Peyer's patch (tissue), 4 donors: ENCODE measurements around the gene NDOR1. TPM values are rescaled to one million over a fixed set of nuclear protein-coding genes. Genes with fewer than 3 reads are reported as not detected.

ENCODE experiments used
- DNase-seq, 3 donors: peaks; one replicate each; pipeline ENCODE4 v3.0.0-alpha.2; 2017 to 2019
- H3K27ac ChIP-seq, 4 donors: fragments of 200-600 bp; sonication (generic); one replicate each; pipeline ENCODE4 v1.5.1; 2016 to 2019
- H3K27me3 ChIP-seq, 2 donors: fragments of 200-600 bp; sonication (generic); one replicate each; pipeline ENCODE4 v1.5.1; 2019
- H3K36me3 ChIP-seq, 3 donors: fragments of 200-600 bp; sonication (generic); one replicate each; pipeline ENCODE4 v1.5.1; 2016 to 2019
- H3K4me1 ChIP-seq, 4 donors: fragments of 200-600 bp; sonication (generic); one replicate each; pipeline ENCODE4 v1.5.1; 2016 to 2019
- H3K4me3 ChIP-seq, 4 donors: fragments of 200-600 bp; sonication (generic); 1 replicate in 3 of 4; 2 replicates in 1 of 4; pipeline ENCODE4 v1.5.1; 2016 to 2019; ENCODE audit warnings: mild to moderate bottlenecking in 1 of 4
- H3K9me3 ChIP-seq, 4 donors: fragments of 200-600 bp; sonication (generic); one replicate each; pipeline ENCODE4 v1.5.1; 2016 to 2019; ENCODE audit warnings: mild to moderate bottlenecking in 1 of 4
- CTCF ChIP-seq, 6 experiments: fragments of 450-650 bp in 4 of 6; fragments of 200-600 bp in 2 of 6; sonication (generic) in 1 of 6; IDR thresholded peaks; one replicate each; pipeline ENCODE4 v1.5.1; 2017 to 2019; ENCODE audit warnings: antibody characterized with exemption in 6 of 6, mild to moderate bottlenecking in 3 of 6, moderate library complexity in 1 of 6
- POLR2A ChIP-seq, 2 donors: fragments of 450-650 bp; IDR thresholded peaks; one replicate each; pipeline ENCODE4 v1.5.1; 2017; ENCODE audit warnings: antibody characterized with exemption in 2 of 2, mild to moderate bottlenecking in 2 of 2, moderate library complexity in 2 of 2
- total RNA-seq, 4 donors: library from RNA; depleted of rRNA; stranded (reverse); fragments of >200 nt; gene quantifications; one replicate each; pipeline ENCODE4 v1.1.0, GENCODE V29; 2016

The NDOR1 gene
- total RNA-seq, 4 donors from 2014 or later = 16.3 to 39.2 (median 25.1) TPM

GRCh38 chr9:137247916-137248175 lies 42.3 kb downstream of the NDOR1 start:
- Histone ChIP-seq H3K27me3 (no peaks in the 10 kb centered on the region), H3K4me1 (peaks cover 0 to 13% (median 0%) of the 10 kb centered on the region in 4 donors), H3K27ac (no peak overlapping the region), H3K36me3 (peaks cover 0 to 9% (median 0%) of the 10 kb centered on the region in 3 donors), H3K4me3 (no peak overlapping the region), H3K9me3 (no peaks in the 10 kb centered on the region)
- no peak for DNase-seq
- TF ChIP-seq CTCF (IDR thresholded peaks at IDR 0.05) (no peak), POLR2A (IDR thresholded peaks at IDR 0.05) (no peak)

DNA sequence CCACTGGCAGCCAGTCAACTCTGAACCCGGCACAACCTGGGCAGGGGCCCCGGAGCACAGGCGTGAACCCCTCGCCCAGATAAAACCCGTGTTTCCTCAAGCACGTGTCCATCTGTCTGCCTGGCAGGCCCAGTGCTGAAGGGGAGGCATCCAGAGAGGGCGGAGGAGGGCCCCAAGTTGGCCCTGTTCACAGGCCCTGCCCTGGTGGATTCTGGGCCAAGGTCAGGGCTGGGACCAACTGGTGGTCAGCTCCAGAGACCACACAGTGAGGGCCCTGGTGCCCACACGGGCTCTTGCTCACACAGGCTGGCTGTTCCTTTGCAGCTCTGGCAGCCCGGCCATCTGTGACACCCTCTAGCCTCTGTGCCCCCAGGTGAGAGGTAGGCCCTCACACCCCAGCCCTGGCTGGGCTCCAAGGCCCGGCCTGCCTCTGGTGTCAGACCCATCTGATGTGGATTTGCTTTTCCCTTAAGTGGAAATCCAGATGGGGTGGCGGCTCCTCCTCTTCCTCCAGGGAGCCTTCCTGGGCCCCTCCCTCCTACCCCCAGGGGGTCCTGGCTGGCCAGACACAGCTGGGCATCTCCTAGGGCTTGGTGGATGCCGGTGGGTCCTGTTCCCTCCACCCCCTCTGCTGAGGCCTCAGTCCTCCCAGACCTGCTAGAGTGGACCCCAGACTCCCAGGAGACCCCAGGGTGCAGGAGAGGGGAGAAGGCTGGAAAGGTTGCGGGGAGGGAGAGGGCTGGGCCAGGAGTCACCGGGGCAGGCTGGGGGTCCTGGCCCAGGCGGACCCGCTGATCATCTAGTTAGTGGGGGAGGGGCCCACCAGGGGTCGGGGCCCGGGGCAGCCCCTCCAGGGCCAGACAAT lies 45.1 kb downstream of the NDOR1 start:
- TF ChIP-seq CTCF (IDR thresholded peaks at IDR 0.05) (no peak), POLR2A (IDR thresholded peaks at IDR 0.05) (no peak)
- Histone ChIP-seq H3K36me3 (no peaks in the 10 kb centered on the region), H3K9me3 (no peaks in the 10 kb centered on the region), H3K27ac (no peak overlapping the region), H3K4me3 (no peak overlapping the region), H3K27me3 (no peaks in the 10 kb centered on the region), H3K4me1 (peaks cover 0 to 14% (median 5%) of the 10 kb centered on the region in 4 donors)
- no peak for DNase-seq

GRCh38 chr9:137251194-137251461 lies 45.6 kb downstream of the NDOR1 start, which contains the start of gene STPG3:
TSS of gene STPG3 (plus strand) at chr9:137251286. CDS start at chr9:137251287, 1 bp downstream.
- H3K36me3 ChIP-seq = no peaks in the 10 kb centered on the region
- no peaks in the 10 kb centered on the region for H3K9me3 ChIP-seq
- no peak within 1 kb of the TSS for H3K4me3 ChIP-seq
- peaks cover under 1 to 19% (median 7%) of the 10 kb centered on the region in 4 donors for H3K4me1 ChIP-seq
- TF ChIP-seq POLR2A (IDR thresholded peaks at IDR 0.05) (no peak), CTCF (IDR thresholded peaks at IDR 0.05) (no peak)
- no peak for DNase-seq
- H3K27me3 ChIP-seq = no peaks in the 10 kb centered on the region
- no peak within 1 kb of the TSS for H3K27ac ChIP-seq

DNA sequence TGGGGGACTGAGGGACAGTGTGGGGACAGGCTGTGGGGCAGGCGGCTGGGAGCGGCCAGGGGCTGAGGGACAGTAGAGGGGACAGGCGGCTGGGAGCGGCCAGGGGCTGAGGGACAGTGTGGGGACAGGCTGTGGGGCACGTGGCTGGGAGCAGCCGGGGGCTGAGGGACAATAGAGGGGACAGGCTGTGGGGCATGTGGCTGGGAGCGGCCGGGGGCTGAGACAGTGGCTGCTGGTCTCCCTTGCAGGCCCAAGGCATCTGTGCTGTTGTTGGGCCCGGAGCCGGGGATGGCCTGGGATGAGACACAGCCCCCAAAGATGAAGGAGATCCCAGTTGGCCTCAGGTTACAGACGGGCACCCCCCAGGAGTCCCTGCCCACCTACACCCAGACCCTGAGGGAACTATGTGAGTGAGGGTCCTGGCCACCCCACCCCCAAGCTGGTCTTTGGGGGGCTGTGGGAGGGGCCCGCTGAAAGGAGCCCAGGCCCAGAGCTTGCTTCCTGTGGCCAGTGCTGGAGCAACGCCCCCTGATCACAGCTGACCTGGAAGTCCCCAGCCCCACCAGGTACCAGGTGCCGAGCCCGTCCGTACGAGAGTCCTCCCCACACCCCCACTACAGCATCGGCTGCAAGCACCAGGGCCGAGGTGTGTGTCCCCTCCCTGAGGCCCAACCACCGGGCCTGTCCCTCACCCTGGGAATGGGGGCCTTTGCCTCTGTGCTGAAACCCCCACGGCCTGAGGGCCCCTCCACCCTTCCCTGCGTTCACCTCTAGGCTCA lies 46.2 kb downstream of the NDOR1 start:
- Histone ChIP-seq H3K4me3 (no peak overlapping the region), H3K36me3 (no peaks in the 10 kb centered on the region), H3K27ac (no peak overlapping the region), H3K27me3 (no peaks in the 10 kb centered on the region), H3K9me3 (no peaks in the 10 kb centered on the region), H3K4me1 (peaks cover 4 to 24% (median 12%) of the 10 kb centered on the region in 4 donors)
- no peak for TF ChIP-seq CTCF (IDR thresholded peaks at IDR 0.05)
- no peak for DNase-seq

- no peak for DNase-seq
- H3K4me1 ChIP-seq = peaks cover 4 to 30% (median 12%) of the 10 kb centered on the region in 4 donors
- H3K36me3 ChIP-seq = peaks cover 0 to 8% (median 0%) of the 10 kb centered on the region in 3 donors
- TF ChIP-seq POLR2A (IDR thresholded peaks at IDR 0.05) = no peak
- TF ChIP-seq CTCF (IDR thresholded peaks at IDR 0.05) = no peak
- no peaks in the 10 kb centered on the region for H3K9me3 ChIP-seq
- H3K27me3 ChIP-seq = no peaks in the 10 kb centered on the region
- no peak overlapping the region for H3K27ac ChIP-seq
- no peak overlapping the region for H3K4me3 ChIP-seq
These were observed 47.3 kb downstream of the NDOR1 start for GRCh38 chr9:137252555-137253506.
